ENCODE results near the gene NCBP1.
"Not testable (repeated sequence)": the region's sequence is repeated elsewhere in the genome, so short reads cannot be mapped to it uniquely, and the experiment has no call there.

The NCBP1 gene

GRCh38 chr9:97632985-97633858, at the start of gene NCBP1, which contains the start of gene TSTD2:
Gene NCBP1 (plus strand): TSS chr9:97633821. CDS start chr9:97633882, 61 bp downstream.
Gene TSTD2 (minus strand): TSS chr9:97633368. CDS start chr9:97627562, 5,806 bp downstream.
- DNase-seq (ENCODE audit: low read depth in 1 of 2, low spot score in 1 of 2): peak; percentile 90 to 95

DNA sequence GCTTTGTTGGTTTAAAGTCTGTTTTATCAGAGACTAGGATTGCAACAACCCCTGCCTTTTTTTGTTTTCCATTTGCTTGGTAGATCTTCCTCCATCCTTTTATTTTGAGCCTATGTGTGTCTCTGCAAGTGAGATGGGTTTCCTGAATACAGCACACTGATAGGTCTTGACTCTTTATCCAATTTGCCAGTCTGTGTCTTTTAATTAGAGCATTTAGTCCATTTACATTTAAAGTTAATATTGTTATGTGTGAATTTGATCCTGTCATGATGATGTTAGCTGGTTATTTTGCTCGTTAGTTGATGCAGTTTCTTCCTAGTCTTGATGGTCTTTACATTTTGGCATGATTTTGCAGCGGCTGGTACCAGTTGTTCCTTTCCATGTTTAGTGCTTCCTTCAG, 48.8 kb upstream of the NCBP1 start:
- not testable (repeated sequence) for DNase-seq (ENCODE audit: low read depth in 1 of 2, low spot score in 1 of 2)

DNA sequence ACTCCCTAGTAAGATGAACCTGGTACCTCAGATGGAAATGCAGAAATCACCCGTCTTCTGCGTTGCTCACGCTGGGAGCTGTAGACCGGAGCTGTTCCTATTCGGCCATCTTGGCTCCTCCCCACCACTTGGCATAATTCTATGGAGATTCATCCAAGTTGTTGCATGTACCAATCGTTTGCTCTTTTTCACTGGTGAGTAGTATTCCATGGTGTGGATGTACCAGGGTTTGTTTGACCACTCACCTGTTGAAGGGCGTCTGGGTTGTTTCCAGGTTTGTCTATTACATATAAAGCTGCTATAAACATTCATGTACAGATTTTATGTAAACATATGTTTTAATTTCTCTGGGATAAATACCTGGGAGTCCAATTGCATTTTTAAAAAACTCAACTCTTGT, 46.7 kb upstream of the NCBP1 start:
- not testable (repeated sequence) for DNase-seq (ENCODE audit: low read depth in 1 of 2, low spot score in 1 of 2)

- no peak for DNase-seq (ENCODE audit: low read depth in 1 of 2, low spot score in 1 of 2)
Observed at GRCh38 chr9:97591535-97591934, 42.1 kb upstream of the NCBP1 start.

- DNase-seq (ENCODE audit: low read depth in 1 of 2, low spot score in 1 of 2): no peak
Observed at GRCh38 chr9:97592126-97592525, 41.5 kb upstream of the NCBP1 start.

DNA sequence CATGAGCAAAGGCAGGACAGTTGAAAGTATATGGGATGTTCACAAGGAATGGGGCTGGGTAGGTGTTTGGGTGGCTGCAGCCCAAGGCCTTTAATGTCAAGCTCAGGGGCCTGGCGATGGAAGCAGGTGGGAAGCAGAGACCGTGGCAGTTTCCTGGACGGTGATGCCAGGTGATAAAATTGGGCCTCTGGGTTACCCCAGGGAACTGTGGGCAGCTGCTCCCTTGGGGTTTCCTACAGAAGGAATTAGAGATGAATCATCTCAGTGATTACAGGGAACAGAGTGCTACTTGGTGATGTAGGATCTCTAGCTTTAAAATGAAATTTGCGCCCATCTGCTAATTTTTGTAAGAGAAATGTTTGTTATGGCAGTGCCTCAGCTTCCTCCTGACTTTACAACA, 39.7 kb upstream of the NCBP1 start:
- no peak for DNase-seq (ENCODE audit: low read depth in 1 of 2, low spot score in 1 of 2)

GRCh38 chr9:97594381-97594921, 39.2 kb upstream of the NCBP1 start:
- no peak for DNase-seq (ENCODE audit: low read depth in 1 of 2, low spot score in 1 of 2)

GRCh38 chr9:97596906-97597305, 36.7 kb upstream of the NCBP1 start:
- no peak for DNase-seq (ENCODE audit: low read depth in 1 of 2, low spot score in 1 of 2)

DNA sequence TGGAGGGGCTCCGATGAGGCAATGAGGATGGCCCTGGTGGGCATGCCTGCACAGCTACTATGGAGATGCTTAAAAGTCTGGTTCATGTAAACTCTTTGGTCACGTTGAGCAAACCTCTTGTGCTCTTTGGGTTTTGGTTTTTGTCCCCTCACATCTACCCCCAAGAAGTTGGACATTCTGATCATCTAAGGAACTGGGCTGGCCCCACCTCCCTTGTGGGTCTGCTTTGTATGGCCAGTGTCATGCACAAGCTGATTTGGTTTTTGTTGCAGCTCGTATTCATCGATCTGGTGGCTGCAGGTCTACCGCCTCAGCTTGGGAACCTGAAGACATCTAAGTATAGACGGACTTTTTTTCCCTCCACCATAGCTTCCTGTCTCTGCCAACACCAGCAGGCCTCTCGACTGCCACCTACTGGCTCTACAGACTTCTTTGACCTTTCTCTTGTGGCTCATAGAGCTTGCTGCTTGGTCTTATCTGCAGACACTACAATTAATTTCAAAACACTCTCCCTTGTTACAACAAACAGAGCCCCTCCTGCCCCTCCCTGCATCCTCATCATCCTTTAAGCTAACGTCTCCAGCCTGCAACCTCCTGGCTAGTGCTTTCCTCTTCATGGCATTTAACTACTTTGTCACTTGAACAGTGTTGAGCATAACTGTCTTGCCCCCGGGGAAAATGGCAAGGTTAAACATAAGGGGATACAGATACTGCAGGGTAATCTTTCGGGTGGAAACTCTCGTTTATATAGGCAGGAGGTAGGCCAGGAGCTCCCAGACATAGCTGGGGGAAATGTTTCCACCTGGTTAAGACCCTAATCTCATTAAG, 34.9 kb upstream of the NCBP1 start:
- peak; percentile 28 to 61 for DNase-seq (ENCODE audit: low read depth in 1 of 2, low spot score in 1 of 2)

DNA sequence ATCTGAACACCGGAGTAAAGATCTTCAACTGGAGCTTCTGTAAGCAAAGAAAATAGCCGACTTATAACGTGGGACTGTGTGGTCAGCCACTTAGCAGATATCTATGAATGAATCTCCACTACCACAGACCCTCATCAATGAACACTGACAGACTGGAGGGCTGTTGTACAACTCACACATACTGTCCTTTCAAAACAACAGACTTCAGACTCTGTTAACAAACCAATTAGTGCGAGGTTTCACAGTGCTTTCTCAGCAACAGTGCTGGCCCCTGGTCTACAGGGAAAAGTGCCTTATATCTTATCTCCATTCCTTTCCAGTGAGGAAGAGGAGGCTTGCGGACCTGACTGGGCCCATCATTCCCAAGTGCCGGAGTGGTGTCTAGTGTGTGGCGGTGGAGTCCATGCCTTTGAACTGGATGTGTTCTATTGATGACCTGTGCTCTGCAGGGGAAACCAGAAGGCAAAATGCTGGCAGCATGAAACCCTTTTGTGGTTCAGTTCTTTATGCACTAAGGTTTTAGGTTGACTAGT, 34.2 kb upstream of the NCBP1 start:
- no peak for DNase-seq (ENCODE audit: low read depth in 1 of 2, low spot score in 1 of 2)

GRCh38 chr9:97600531-97601227, 32.9 kb upstream of the NCBP1 start:
- DNase-seq (ENCODE audit: low read depth in 1 of 2, low spot score in 1 of 2): no peak

GRCh38 chr9:97601228-97601898, 32.3 kb upstream of the NCBP1 start:
- no peak for DNase-seq (ENCODE audit: low read depth in 1 of 2, low spot score in 1 of 2)

- DNase-seq (ENCODE audit: low read depth in 1 of 2, low spot score in 1 of 2): no peak
Observed at GRCh38 chr9:97602430-97602829, 31.2 kb upstream of the NCBP1 start.

DNA sequence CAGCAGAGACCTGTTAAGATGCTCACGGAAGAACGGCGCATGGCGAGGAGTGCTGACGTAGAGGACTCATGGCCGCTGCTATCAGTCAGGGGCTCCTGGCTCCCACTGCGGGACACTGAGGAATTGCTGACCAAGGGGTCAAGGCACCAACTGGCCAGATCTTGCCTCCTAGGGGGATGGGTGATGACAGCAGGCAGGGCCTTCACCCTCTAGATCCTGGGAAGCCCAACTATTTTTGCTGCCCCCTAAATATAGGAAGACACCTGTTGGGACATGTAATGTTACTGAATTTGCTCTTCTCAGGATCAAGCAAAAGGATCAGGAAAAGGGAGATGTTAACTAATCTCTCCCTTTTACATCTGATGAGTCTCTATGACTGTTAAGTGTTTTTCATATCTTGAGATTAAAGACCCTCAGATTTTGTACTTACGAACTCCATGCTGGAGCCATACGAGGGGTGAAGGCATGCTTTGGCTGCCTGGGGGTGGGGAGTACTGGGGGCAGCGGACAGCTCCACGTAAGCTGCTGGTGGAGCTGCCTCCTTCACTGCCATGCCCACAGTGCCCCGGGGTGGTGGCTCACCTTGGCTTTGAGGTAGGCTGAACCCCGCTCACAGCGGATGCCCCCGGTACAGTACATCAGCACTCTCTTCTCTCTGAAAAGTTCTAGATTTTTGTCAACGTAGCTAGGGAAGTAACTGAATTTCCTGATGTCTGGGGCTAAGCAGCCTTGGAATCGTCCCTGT, 28.5 kb upstream of the NCBP1 start:
- no peak for DNase-seq (ENCODE audit: low read depth in 1 of 2, low spot score in 1 of 2)

DNA sequence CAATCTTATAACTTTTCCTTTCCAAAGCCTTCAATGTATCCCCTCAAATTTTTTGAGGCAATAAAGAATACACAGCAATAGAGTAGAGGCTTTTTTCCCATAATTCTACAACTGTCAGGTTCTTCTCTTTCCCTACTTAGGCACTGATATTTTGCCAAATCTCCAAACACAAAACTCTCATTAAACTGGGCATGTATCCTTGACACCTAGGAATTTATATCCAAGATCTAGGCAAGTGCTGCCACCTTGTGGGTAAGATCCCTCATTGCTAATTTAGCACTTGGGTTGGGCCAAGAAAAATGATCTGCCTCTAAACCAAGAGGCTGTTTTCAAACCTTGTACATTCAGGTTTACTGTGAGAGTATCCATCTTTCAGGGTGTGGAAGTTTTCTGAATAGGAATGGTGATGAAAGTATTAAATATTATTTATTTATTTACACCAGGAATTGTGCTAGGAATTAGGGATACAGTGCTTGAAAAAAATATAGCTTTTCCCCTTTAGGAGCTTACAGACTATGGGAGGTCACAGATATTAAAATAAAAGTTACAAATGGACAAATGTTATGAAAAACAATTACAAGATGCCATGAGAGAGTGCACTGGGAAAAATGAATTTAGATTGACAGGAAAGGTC, 18.1 kb upstream of the NCBP1 start:
- peak in 1 of 2 donors; percentile 33 for DNase-seq (ENCODE audit: low read depth in 1 of 2, low spot score in 1 of 2)

DNA sequence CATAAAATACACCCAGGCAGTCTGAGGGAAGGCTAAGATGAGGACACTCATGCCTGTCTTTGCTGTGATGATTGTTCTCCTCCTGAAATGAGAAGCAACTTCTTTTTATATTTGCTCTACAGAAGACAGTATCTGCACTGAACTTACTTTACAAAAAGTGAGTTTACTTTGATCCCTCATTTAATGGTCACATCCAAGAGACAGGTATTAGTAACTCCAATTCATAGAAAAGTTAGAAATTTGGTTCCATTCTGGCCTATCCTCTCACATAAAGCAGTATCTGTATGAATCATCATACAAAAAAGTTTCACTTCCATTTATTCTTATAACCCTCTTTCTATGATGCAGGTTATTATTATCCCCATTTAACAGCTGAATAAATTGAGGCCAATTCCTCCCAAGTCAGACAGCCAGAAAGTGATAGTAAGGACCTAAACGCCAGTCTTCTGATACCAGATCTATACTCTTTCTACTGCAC, 15.6 kb upstream of the NCBP1 start:
- no peak for DNase-seq (ENCODE audit: low read depth in 1 of 2, low spot score in 1 of 2)

GRCh38 chr9:97620063-97620462, 13.6 kb upstream of the NCBP1 start:
- DNase-seq (ENCODE audit: low read depth in 1 of 2, low spot score in 1 of 2): not testable (repeated sequence)

DNA sequence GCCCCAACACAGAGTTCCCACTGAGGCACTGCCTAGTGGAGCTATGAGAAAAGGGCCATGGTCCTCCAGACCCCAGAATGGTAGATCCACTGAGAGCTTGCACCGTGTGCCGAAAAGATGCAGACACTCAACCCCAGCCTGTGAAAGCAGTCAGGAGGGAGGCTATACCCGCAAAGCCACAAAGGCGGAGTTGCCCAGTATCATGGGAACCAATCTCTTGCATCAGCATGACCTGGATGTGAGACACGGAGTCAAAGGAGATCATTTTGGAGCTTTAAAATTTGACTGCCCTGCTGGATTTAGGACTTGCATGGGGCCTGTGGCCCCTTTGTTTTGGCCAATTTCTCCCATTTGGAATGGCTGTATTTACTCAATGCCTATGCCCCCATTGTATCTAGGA, 11.1 kb upstream of the NCBP1 start:
- not testable (repeated sequence) for DNase-seq (ENCODE audit: low read depth in 1 of 2, low spot score in 1 of 2)

DNA sequence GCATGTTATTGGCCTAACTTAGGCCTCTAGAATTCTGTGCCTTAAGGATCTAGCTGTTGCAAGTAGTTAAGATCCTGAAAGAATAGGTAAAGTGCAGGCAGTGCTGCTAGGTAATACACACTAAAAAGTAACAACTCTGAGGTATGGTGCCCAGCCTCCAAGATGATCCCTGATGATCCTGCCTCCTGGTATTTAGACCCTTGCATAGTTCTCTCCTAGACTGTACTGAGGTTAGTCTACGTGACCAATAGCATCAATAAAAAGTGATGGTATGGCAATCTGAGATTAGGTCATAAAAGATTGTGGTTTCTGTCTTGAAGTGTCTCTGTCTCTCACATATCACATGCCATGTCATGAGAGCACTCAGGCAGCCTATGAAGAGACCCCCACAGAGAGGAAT, 9.7 kb upstream of the NCBP1 start:
- no peak for DNase-seq (ENCODE audit: low read depth in 1 of 2, low spot score in 1 of 2)
